ENCODE measurements around the gene SIGLEC14.

The SIGLEC14 gene

DNA sequence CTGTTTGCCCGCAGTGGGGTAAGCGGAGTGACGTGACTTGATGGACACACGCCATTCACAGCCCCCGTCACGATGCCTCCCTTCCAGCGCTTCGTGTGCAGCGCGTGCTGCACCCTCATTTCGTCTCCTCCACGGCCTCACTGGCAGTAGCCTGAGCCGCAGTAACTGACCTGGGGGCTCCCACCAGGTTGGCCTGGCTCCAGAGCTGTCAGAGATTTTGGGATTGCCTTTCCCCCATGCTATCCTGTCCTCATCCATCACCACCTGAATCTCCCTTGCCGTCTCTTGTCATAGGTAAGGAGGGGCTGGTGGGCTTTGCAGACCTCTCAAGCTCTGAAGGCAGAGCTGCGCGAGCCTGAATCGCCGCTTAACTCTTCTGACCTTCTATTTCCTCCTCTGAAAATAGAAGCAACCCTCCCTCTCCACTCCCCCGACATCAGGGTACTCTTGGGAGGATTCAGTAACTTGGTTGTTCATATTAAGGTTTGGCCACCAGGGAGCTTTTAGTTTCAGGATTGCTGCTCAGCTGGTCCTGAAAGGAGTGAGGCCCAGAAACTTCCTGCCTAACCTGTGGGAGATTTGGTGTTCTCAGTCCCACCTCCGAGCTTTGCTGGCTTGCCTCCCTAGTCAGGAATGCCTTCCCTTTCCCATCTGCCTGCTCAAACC lies 44.3 kb downstream of the SIGLEC14 start:
- FAIRE-seq (peak; percentile 77), DNase-seq (ENCODE audit: insufficient read length, low spot score) (no peak)
- TF ChIP-seq TAF1 (IDR thresholded peaks at IDR 0.05; ENCODE audit: low read depth, low read length) (no peak), POU2F2 (IDR thresholded peaks at IDR 0.05; ENCODE audit: low read depth, low read length) (no peak), POLR2AphosphoS5 (IDR thresholded peaks at IDR 0.05; ENCODE audit: low read depth, low read length) (no peak), PAX5 (IDR thresholded peaks at IDR 0.05; ENCODE audit: insufficient read depth, low read length, severe bottlenecking) (no peak), POLR2A (IDR thresholded peaks at IDR 0.05; ENCODE audit: low read depth, low read length) (no peak), SPI1 (IDR thresholded peaks at IDR 0.05; ENCODE audit: low read depth, low read length) (no peak)

DNA sequence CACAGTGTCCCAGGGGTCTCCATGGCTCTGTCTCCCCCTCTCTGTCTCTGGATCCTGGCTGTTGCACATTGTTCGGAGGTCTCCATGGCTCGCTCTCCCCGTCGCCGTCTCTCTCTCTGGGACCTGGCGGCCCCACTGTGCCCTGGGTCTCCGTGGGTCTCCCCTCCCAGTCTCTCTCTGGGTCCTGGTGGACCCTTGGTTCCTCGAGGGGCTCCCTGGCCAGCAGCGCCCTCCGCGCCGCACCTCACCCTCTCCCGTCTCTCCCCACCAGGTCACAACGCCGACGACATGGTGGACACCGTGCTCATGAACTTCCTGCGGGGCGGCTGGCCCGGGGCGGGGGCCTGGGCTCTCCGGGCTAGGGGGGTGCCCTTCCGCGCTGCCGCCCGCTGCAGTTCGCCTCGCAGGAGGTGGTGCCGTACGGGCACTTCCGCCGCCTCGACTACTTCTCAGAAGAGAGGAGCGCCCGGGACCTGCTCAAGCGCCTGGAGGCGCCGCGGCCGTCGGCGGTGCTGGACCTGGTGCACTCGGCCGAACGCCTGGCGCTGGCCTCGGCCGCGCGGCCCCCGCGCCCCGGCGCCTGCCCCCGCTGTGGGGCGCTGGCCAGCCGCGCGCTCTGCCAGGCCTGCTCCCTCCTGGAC lies 45.6 kb downstream of the SIGLEC14 start:
- TF ChIP-seq TAF1 (IDR thresholded peaks at IDR 0.05; ENCODE audit: low read depth, low read length) (no peak), SPI1 (IDR thresholded peaks at IDR 0.05; ENCODE audit: low read depth, low read length) (no peak), POLR2AphosphoS5 (IDR thresholded peaks at IDR 0.05; ENCODE audit: low read depth, low read length) (no peak), POU2F2 (IDR thresholded peaks at IDR 0.05; ENCODE audit: low read depth, low read length) (no peak), PAX5 (IDR thresholded peaks at IDR 0.05; ENCODE audit: insufficient read depth, low read length, severe bottlenecking) (no peak)
- no peak for DNase-seq (ENCODE audit: insufficient read length, low spot score)
- peak; percentile 62 for FAIRE-seq

DNA sequence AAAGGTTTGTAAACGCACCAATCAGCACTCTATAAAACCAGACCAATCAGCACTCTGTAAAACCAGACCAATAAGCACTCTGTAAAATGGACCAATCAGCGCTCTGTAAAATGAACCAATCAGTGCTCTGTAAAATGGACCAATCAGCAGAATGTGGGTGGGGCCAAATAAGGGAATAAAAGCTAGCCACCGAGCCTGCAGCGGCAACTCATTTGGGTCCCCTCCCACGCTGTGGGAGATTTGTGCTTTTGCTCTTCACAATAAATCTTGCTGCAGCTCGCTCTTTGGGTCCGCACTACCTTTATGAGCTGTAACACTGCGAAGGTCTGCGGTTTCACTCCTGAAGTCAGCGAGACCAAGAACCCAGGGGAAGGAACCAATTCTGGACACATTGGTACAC lies 47.5 kb downstream of the SIGLEC14 start:
- FAIRE-seq (no peak), DNase-seq (ENCODE audit: insufficient read length, low spot score) (no peak)
- TF ChIP-seq SPI1 (IDR thresholded peaks at IDR 0.05; ENCODE audit: low read depth, low read length) (no peak), POLR2A (IDR thresholded peaks at IDR 0.05; ENCODE audit: low read depth, low read length) (no peak), TAF1 (IDR thresholded peaks at IDR 0.05; ENCODE audit: low read depth, low read length) (no peak), POLR2AphosphoS5 (IDR thresholded peaks at IDR 0.05; ENCODE audit: low read depth, low read length) (no peak), PAX5 (IDR thresholded peaks at IDR 0.05; ENCODE audit: insufficient read depth, low read length, severe bottlenecking) (no peak), POU2F2 (IDR thresholded peaks at IDR 0.05; ENCODE audit: low read depth, low read length) (no peak)

DNA sequence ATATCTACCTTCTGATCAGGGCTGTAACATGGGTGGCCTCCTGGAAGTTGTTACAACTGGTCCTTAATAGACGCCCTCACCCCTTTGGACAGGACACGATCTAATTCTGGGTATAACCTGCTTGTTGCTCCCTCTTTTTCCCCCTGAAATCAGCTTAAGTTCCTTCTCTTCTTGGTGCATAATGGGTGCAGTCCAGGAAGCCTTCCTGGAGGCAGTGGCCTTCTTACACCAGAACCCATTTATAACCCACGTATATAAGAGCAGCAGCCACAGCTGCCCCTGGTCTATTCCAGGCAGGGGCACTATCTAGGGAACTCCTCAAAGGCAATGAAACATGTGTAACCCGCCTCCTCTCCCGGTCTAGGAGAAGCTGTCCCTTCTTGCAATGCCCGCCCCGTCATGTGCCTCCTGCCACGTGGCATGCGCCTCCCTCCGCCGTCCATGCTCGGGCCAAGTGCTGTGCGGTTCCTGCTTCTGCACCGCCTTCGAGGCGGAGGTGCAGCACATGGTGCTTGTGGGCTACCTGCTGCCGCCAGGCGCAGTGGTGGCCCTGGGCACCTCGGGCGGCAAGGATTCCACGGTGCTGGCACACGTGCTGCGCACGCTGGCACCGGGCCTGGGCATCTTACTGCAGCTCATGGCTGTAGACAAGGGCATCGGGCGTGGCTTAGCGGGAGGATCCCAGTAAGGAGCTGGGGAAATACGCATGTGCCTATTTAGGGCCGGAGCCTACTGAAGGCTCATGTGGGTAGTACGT lies 48.3 kb downstream of the SIGLEC14 start:
- FAIRE-seq = no peak
- no peak for DNase-seq (ENCODE audit: insufficient read length, low spot score)
- TF ChIP-seq PAX5 (IDR thresholded peaks at IDR 0.05; ENCODE audit: insufficient read depth, low read length, severe bottlenecking) = no peak
- no peak for TF ChIP-seq TAF1 (IDR thresholded peaks at IDR 0.05; ENCODE audit: low read depth, low read length)
- TF ChIP-seq SPI1 (IDR thresholded peaks at IDR 0.05; ENCODE audit: low read depth, low read length) = no peak
- no peak for TF ChIP-seq POU2F2 (IDR thresholded peaks at IDR 0.05; ENCODE audit: low read depth, low read length)
- TF ChIP-seq POLR2A (IDR thresholded peaks at IDR 0.05; ENCODE audit: low read depth, low read length) = no peak
- no peak for TF ChIP-seq POLR2AphosphoS5 (IDR thresholded peaks at IDR 0.05; ENCODE audit: low read depth, low read length)

DNA sequence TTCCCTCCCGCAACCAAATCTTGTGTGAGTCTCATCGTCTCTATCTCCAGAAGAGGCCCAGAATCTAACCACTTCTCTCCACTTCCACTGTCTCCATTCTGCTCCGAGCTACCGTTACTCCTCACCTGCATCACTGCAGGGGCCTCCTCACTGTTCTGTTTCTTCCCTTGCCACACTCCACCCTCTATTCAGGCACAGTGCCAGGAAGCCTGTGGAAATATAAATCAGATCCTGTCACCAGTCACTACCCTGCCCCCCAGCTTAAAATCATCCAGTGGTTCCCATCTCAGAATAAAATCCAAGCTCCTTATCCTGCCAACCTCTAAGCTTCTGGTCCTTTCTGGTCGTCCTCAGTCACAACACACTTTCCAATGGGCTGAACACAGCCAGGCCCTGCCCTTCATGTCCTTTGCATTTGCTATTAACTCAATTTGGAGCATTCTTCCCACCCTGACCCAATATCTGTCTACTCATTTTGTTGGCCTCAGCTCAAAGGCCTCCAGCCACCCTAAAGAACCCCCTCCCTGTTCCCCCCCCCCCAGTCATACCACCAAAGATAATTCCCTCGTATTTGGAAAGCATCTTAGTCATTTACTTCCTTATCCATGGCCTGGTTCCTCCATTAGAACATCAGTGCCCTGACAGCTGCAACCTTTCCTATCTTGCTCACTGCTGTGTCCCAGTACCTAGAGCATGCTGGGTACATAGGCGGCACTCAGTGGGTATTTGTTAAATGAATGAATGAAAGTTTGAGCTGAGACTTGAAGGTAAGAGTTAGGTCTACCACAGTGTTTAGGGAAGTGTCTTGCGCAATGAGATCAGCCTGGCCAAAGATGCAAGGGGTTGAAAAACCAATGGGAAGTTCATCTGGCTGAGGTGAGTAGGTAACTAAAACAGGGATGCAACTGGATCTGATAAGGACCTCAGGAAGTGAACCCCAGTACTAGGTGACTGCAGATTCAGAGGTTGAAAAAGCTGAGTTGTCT lies 51.1 kb downstream of the SIGLEC14 start:
- DNase-seq (ENCODE audit: insufficient read length, low spot score) = no peak
- no peak for TF ChIP-seq POLR2AphosphoS5 (IDR thresholded peaks at IDR 0.05; ENCODE audit: low read depth, low read length)
- TF ChIP-seq POLR2A (IDR thresholded peaks at IDR 0.05; ENCODE audit: low read depth, low read length) = no peak
- TF ChIP-seq TAF1 (IDR thresholded peaks at IDR 0.05; ENCODE audit: low read depth, low read length) = no peak
- no peak for TF ChIP-seq POU2F2 (IDR thresholded peaks at IDR 0.05; ENCODE audit: low read depth, low read length)
- TF ChIP-seq SPI1 (IDR thresholded peaks at IDR 0.05; ENCODE audit: low read depth, low read length) = no peak
- no peak for TF ChIP-seq PAX5 (IDR thresholded peaks at IDR 0.05; ENCODE audit: insufficient read depth, low read length, severe bottlenecking)
- FAIRE-seq = no peak

DNA sequence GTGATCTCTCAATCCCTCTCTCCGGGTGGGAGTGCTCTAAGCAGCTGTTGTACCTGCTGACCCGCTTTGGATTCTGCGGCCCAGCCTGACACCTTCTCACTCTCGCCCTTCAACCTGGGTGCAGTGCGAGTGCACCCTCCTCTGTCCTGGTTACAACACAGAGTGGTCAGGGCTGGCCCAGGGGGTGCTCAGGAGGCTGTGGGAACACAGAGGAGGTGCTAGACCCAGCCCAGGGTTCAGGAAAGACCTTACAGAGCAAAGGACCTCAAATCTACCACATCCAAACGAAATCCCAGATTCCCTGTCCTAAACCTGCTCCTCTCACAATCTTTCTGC lies 51.9 kb downstream of the SIGLEC14 start:
- TF ChIP-seq POLR2AphosphoS5 (IDR thresholded peaks at IDR 0.05; ENCODE audit: low read depth, low read length) (no peak), POU2F2 (IDR thresholded peaks at IDR 0.05; ENCODE audit: low read depth, low read length) (no peak), SPI1 (IDR thresholded peaks at IDR 0.05; ENCODE audit: low read depth, low read length) (no peak), TAF1 (IDR thresholded peaks at IDR 0.05; ENCODE audit: low read depth, low read length) (no peak), PAX5 (IDR thresholded peaks at IDR 0.05; ENCODE audit: insufficient read depth, low read length, severe bottlenecking) (no peak), POLR2A (IDR thresholded peaks at IDR 0.05; ENCODE audit: low read depth, low read length) (no peak)
- FAIRE-seq = no peak
- no peak for DNase-seq (ENCODE audit: insufficient read length, low spot score)

DNA sequence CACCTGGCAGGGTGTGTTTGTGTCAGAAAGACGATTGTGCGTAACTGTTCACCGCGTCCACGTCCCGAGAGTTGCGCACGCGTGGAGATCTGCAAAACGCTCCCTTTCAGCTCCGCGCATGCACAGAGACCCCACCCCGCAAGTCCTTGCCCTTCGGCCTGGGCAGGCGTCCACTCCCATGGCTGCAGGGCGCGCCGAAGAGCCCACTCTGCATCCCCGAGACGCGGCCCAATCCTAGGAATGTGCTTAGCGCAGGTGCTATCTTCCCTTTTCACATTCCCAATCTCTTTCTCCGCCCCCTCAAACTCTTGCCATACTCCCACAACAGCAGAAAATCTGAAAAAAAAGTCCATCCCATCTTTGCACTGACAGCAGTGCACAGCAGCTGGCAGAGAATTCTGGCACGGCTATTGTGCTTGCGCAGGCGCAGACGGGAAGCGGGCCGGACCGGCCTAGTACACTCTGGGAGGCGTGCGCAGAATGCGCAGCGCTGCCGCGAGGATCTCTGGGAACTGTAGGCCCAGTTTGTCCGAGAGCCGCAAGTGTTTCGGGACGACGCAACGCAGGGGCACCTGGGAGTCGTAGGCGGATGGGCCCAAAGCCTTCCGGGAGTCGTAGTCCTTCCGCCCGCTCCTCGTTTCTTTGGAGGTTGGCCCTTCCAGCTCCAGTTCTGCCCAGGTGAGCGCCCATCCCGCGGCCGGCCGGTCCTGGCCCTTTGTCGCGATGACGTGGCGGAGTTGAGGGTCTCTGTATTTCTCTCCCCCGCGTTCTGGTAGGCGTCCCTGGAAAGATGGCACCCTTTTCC lies 52.5 kb downstream of the SIGLEC14 start:
- peak; percentile 99 for FAIRE-seq
- TF ChIP-seq TAF1 (IDR thresholded peaks at IDR 0.05; ENCODE audit: low read depth, low read length) (no peak), POU2F2 (IDR thresholded peaks at IDR 0.05; ENCODE audit: low read depth, low read length) (no peak), PAX5 (IDR thresholded peaks at IDR 0.05; ENCODE audit: insufficient read depth, low read length, severe bottlenecking) (peak; percentile 21), POLR2A (IDR thresholded peaks at IDR 0.05; ENCODE audit: low read depth, low read length) (no peak)
- peak; percentile 96 for DNase-seq (ENCODE audit: insufficient read length, low spot score)
